Testis (tissue), 2 donors: Measurements from ENCODE around the gene DAB2IP.

Source experiments
- CTCF ChIP-seq, 3 experiments: fragments of 450-650 bp in 2 of 3; fragments of 200-600 bp in 1 of 3; sonication (generic) in 1 of 3; IDR thresholded peaks; one replicate each; pipeline ENCODE4 v1.5.1; 2016 to 2019; ENCODE audit warnings: antibody characterized with exemption in 3 of 3, mild to moderate bottlenecking in 2 of 3, moderate library complexity in 1 of 3
- POLR2A ChIP-seq: fragments of 450-650 bp; IDR thresholded peaks from one replicate; pipeline ENCODE4 v1.6.1; 2017; ENCODE audit warnings: antibody characterized with exemption, mild to moderate bottlenecking, moderate library complexity

GRCh38 chr9:121709798-121710197 is 58.4 kb downstream of the DAB2IP start:
- no peak for TF ChIP-seq POLR2A
- TF ChIP-seq CTCF (IDR thresholded peaks at IDR 0.05) = no peak
